ENCODE results near the gene TMEM131L. TPM values are rescaled to one million over a fixed set of nuclear protein-coding genes. Genes with fewer than 3 reads are reported as not detected.
A peak's percentile ranks its signal among the peaks of the same experiment; 100 is the strongest.
"Not testable (repeated sequence)": the region's sequence is repeated elsewhere in the genome, so short reads cannot be mapped to it uniquely, and the experiment has no call there.

Gene TMEM131L
- total and polyA plus RNA-seq, 3 donors from 2014 or later = 9.1 to 15.0 (median 12.6) TPM

DNA sequence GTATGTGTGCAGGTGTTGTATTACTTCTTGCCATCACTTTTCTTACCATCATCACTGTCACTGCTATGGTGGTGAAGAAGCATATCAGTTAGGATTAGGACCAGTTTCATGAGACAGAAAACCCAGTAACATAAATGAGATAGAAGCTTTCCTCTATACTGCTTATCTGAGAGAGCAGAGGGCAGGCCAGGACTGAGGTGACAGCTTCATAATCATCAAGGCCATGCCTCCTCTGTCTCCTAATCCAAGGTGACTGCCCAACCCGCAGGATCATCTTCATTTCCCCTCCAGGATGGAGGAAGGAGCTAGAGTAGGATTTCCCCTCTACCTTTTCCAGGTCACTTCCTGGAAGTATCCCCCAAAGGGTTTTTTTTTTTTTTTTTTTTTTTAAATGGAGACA is 35.4 kb downstream of the TMEM131L start:
- intact Hi-C loops (cut with DNase I; ENCODE audit: low total_unique reads) = no loop called here
- Histone ChIP-seq H3K4me1 (peaks cover 7% of the 10 kb centered on the region), H3K9me3 (no peaks in the 10 kb centered on the region), H3K4me3 (no peak overlapping the region), H3K27ac (no peak overlapping the region), H3K36me3 (ENCODE audit: low read depth, missing control alignments) (no peaks in the 10 kb centered on the region), H3K27me3 (no peaks in the 10 kb centered on the region)
- no peak for DNase-seq
- TF ChIP-seq, protein P1, sequence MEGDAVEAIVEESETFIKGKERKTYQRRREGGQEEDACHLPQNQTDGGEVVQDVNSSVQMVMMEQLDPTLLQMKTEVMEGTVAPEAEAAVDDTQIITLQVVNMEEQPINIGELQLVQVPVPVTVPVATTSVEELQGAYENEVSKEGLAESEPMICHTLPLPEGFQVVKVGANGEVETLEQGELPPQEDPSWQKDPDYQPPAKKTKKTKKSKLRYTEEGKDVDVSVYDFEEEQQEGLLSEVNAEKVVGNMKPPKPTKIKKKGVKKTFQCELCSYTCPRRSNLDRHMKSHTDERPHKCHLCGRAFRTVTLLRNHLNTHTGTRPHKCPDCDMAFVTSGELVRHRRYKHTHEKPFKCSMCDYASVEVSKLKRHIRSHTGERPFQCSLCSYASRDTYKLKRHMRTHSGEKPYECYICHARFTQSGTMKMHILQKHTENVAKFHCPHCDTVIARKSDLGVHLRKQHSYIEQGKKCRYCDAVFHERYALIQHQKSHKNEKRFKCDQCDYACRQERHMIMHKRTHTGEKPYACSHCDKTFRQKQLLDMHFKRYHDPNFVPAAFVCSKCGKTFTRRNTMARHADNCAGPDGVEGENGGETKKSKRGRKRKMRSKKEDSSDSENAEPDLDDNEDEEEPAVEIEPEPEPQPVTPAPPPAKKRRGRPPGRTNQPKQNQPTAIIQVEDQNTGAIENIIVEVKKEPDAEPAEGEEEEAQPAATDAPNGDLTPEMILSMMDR (IDR thresholded peaks at IDR 0.05) = no peak
- no peak for TF ChIP-seq POLR2A (IDR thresholded peaks at IDR 0.05)
- WGBS, 2 donors = 64 to 65% methylated on average over 1 of the region's 1 CpG

DNA sequence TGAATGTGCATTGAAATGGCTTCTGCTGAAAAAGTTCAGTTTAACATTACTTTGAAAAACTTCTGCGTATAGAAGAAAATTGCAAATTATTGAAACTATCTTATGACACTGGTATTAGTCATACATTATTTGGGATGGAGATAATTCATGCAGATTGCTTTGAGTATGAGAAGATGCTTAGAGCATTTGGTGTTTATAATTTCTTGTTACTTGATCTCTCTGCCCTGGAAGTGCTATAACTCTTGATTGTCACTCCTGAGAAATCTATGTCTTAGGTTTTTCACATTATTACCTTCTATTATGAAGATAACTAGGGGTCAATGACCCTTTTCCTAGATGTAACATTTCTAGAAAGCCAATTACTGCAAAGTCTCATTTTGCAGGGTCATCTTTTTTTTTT is 36.4 kb downstream of the TMEM131L start:
- H3K4me3 ChIP-seq = no peak overlapping the region
- no peaks in the 10 kb centered on the region for H3K36me3 ChIP-seq (ENCODE audit: low read depth, missing control alignments)
- no peaks in the 10 kb centered on the region for H3K27me3 ChIP-seq
- intact Hi-C loops (cut with DNase I; ENCODE audit: low total_unique reads) = no loop called here
- H3K9me3 ChIP-seq = no peaks in the 10 kb centered on the region
- 86 to 96% methylated on average over 1 of the region's 1 CpG for WGBS, 2 donors
- TF ChIP-seq POLR2A (IDR thresholded peaks at IDR 0.05) = no peak
- TF ChIP-seq, protein P1 (IDR thresholded peaks at IDR 0.05) = no peak
- peaks cover 10% of the 10 kb centered on the region for H3K4me1 ChIP-seq
- H3K27ac ChIP-seq = no peak overlapping the region
- no peak for DNase-seq

DNA sequence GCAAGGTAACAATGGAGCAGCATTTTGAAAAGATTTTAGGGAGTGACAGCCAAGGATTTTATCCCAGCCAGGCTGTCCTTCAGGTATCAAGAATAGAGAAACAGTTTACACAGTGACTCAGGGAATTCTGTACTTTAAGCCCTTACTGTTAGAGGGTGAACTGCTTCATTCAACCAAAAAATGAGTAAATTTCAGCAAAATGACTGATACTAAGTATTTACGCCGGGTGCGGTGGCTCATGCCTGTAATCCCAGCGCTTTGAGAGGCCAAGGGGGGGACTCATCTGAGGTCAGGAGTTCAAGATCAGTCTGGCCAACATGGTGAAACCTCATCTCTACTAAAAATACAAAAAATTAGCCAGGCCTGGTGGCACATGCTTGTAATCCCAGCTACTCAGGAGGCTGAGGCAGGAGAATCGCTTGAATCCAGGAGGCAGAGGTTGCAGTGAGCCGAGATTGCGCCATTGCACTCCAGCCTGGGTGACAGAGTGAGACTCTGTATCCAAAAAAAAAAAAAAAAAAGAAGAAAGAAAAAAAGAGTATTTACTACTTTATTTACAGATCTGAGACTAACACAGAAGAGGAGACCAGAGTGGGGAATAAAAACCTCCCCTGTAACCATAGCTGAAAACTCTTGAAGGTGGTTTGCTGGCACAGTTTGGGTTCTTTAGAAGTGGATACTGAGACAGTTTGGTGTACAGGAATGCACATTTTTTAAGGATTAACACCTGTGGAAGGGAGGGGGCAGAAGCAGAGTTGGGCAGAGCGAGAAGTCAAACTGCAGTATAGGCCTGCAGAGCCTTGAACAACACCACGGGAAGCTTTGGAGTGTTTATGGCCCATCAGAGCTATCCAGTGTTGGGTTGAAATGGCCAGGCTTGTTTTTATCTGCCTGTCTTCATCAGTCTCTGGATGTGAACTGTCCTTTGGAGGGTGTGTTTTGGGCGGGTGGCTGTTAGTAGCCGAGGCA is 40.5 kb downstream of the TMEM131L start:
- Histone ChIP-seq H3K36me3 (ENCODE audit: low read depth, missing control alignments) (no peaks in the 10 kb centered on the region), H3K27me3 (no peaks in the 10 kb centered on the region), H3K4me1 (peaks cover 3% of the 10 kb centered on the region), H3K9me3 (no peaks in the 10 kb centered on the region), H3K27ac (peak overlapping the region; percentile 10 to 80), H3K4me3 (no peak overlapping the region)
- WGBS, 2 donors = 80 to 84% methylated on average over 11 of the region's 11 CpGs
- intact Hi-C loops (cut with DNase I; ENCODE audit: low total_unique reads) = no loop called here
- no peak for TF ChIP-seq POLR2A (IDR thresholded peaks at IDR 0.05)
- TF ChIP-seq, protein P1 (IDR thresholded peaks at IDR 0.05) = no peak
- no peak for DNase-seq

DNA sequence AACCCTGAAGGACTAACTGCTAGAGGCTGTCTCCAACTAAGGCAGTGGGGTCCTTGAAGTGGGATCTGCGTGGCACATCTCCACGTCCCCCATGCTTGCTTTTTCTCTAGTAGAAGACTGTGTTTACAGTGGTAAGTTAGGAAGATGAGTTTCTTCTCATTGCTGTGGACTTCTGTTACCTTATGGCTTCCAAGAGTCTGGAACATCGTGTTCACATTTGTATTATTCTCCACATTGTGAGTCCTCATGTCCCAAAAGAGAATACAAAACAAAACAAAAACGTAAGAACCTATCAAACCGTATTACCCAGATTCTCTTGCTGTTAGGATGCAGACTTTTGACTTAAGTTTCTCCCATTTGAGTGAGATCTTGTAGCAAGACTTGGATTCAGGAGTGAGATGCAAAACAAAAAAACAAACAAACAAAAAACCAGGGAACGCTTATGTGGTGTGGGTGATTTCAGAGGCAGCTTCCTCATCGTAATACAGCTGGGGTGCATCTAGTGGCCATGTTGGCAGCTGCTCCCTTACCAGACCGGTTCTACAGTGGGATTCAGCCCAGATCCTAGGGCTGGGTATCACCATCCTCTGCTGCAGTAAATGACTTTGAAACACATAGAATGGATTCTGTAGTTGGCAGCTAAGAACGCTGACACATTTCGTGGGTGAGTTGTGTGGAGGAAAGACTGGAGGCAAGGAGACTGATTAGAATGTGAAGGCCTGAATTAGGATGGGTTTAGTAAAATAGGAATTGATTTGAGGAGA is 41.3 kb downstream of the TMEM131L start:
- Histone ChIP-seq H3K4me1 (peaks cover 3% of the 10 kb centered on the region), H3K27ac (peak overlapping the region; percentile 60 to 80), H3K4me3 (no peak overlapping the region), H3K36me3 (ENCODE audit: low read depth, missing control alignments) (no peaks in the 10 kb centered on the region), H3K27me3 (no peaks in the 10 kb centered on the region), H3K9me3 (no peaks in the 10 kb centered on the region)
- 53 to 60% methylated on average over 10 of the region's 10 CpGs for WGBS, 2 donors
- DNase-seq = no peak
- intact Hi-C loops (cut with DNase I; ENCODE audit: low total_unique reads) = no loop called here
- TF ChIP-seq, protein P1 (IDR thresholded peaks at IDR 0.05) = no peak
- TF ChIP-seq POLR2A (IDR thresholded peaks at IDR 0.05) = no peak

DNA sequence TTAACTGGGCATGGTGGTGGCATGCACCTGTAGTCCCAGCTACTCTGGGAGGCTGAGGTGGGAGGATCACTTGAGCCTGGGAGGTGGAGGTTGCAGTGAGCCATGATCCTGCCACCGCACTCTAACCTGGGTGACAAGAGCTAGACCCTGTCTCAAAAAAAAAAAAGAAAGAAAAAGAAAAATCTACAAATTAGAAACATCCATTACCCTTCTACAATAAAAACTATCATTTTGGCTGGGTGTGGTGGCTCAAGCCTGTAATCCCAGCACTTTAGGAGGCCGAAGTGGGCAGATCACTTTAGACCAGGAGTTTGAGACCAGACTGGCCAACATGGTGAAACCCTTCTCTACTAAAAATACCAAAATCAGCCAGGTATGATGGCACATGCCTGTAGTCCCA is 43.1 kb downstream of the TMEM131L start:
- intact Hi-C loops (cut with DNase I; ENCODE audit: low total_unique reads); H3K27ac ChIP-seq; H3K4me3 ChIP-seq; H3K9me3 ChIP-seq; H3K27me3 ChIP-seq; H3K36me3 ChIP-seq (ENCODE audit: low read depth, missing control alignments); H3K4me1 ChIP-seq; DNase-seq: not testable (repeated sequence)
- 97 to 100% methylated on average over 2 of the region's 2 CpGs for whole genome bisulfite sequencing, 2 donors

All from testis (tissue), 3 donors.